Stomach (tissue), 9 donors: ENCODE measurements around the gene CFAP20DC. TPM values are rescaled to one million over a fixed set of nuclear protein-coding genes. Genes with fewer than 3 reads are reported as not detected.

Source experiments
- DNase-seq, 2 donors: peaks; one replicate each; pipeline versions ENCODE4 v3.0.0 to v3.0.0-alpha.2; 2013 to 2019
- H3K27ac ChIP-seq, 5 donors: fragments of 200-600 bp in 4 of 5; sonication (generic) in 4 of 5; one replicate each; pipeline ENCODE4 v1.5.1; 2013 to 2019; ENCODE audit warnings: mild to moderate bottlenecking in 1 of 5, moderate library complexity in 1 of 5
- H3K27me3 ChIP-seq, 3 donors: fragments of 200-600 bp; sonication (generic); one replicate each; pipeline ENCODE4 v1.5.1; 2017 to 2019; ENCODE audit warnings: mixed run types in 1 of 3
- H3K36me3 ChIP-seq, 4 donors: fragments of 200-600 bp; sonication (generic); 1 replicate in 3 of 4; 2 replicates in 1 of 4; pipeline ENCODE4 v1.5.1; 2016 to 2019
- H3K4me1 ChIP-seq, 4 donors: fragments of 200-600 bp; sonication (generic); one replicate each; pipeline ENCODE4 v1.5.1; 2016 to 2019
- H3K4me3 ChIP-seq, 4 donors: fragments of 200-600 bp; sonication (generic) in 3 of 4; one replicate each; pipeline ENCODE4 v1.5.1; 2016 to 2019; ENCODE audit warnings: mild to moderate bottlenecking in 1 of 4
- H3K9me3 ChIP-seq, 4 donors: fragments of 200-600 bp; sonication (generic); one replicate each; pipeline ENCODE4 v1.5.1; 2016 to 2019
- EP300 ChIP-seq: sonication (generic); formaldehyde crosslinking; IDR thresholded peaks from one replicate; pipeline ENCODE4 v1.6.1; 2017; ENCODE audit warnings: antibody characterized with exemption
- POLR2A ChIP-seq, 4 donors: fragments of 450-650 bp; IDR thresholded peaks; one replicate each; pipeline ENCODE4 v1.6.1; 2016; ENCODE audit warnings: antibody characterized with exemption in 4 of 4, control low read depth in 2 of 4, mild to moderate bottlenecking in 1 of 4, moderate library complexity in 1 of 4
- POLR2AphosphoS5 ChIP-seq, 3 donors: sonication (generic); formaldehyde crosslinking; IDR thresholded peaks; one replicate each; pipeline ENCODE4 v1.6.1; 2016; ENCODE audit warnings: antibody characterized with exemption in 3 of 3
- WGBS, 5 donors: extraction: QIAGEN DNeasy Blood & Tissue Kit in 3 of 5; methylation state at CpG; one replicate each; pipeline versions ENCODE4 v1.1.5 to v1.1.7; 2013 to 2018; 5-methylcytosine and 5-hydroxymethylcytosine counted together
- intact Hi-C: fragments of 100-400 bp; cut with DNase I; formaldehyde crosslinking; loops from one replicate; pipeline ENCODE4 v1.15.1; 2023; ENCODE audit warnings: low total_unique reads
- polyA plus RNA-seq, 3 donors: library from polyadenylated mRNA; stranded (reverse); fragments of 200-250 nt; gene quantifications; one replicate each; pipeline ENCODE4 v1.2.3, GENCODE V29; 2013
- total RNA-seq, 5 donors: library from RNA; depleted of rRNA; stranded (reverse); fragments of >200 nt; gene quantifications; one replicate each; pipeline versions ENCODE4 v1.1.0 to v1.2.3, GENCODE V29; 2014 to 2016
- TF ChIP-seq, protein P1 (sequence below), 7 experiments: fragments of 450-650 bp in 4 of 7; fragments of 200-600 bp in 3 of 7; sonication (generic) in 3 of 7; IDR thresholded peaks; one replicate each; pipeline ENCODE4 v1.5.1; 2016 to 2019; ENCODE audit warnings: antibody characterized with exemption in 7 of 7, control low read depth in 2 of 7, mild to moderate bottlenecking in 1 of 7
- donor health status: healthy with polysubstance abuse.
- donor health status: Bipolar disorder and iron deficiency.
- donor health status: healthy.

Gene CFAP20DC
- total and polyA plus RNA-seq, 8 donors = 0.81 to 2.0 (median 1.00) TPM; not detected in 4

- Histone ChIP-seq H3K4me3 (no peak overlapping the region), H3K9me3 (no peaks in the 10 kb centered on the region), H3K27ac (no peak overlapping the region), H3K4me1 (peaks cover 0 to 12% (median 0%) of the 10 kb centered on the region in 4 donors), H3K27me3 (no peaks in the 10 kb centered on the region), H3K36me3 (no peaks in the 10 kb centered on the region)
- TF ChIP-seq EP300 = no peak
- TF ChIP-seq, protein P1, sequence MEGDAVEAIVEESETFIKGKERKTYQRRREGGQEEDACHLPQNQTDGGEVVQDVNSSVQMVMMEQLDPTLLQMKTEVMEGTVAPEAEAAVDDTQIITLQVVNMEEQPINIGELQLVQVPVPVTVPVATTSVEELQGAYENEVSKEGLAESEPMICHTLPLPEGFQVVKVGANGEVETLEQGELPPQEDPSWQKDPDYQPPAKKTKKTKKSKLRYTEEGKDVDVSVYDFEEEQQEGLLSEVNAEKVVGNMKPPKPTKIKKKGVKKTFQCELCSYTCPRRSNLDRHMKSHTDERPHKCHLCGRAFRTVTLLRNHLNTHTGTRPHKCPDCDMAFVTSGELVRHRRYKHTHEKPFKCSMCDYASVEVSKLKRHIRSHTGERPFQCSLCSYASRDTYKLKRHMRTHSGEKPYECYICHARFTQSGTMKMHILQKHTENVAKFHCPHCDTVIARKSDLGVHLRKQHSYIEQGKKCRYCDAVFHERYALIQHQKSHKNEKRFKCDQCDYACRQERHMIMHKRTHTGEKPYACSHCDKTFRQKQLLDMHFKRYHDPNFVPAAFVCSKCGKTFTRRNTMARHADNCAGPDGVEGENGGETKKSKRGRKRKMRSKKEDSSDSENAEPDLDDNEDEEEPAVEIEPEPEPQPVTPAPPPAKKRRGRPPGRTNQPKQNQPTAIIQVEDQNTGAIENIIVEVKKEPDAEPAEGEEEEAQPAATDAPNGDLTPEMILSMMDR (IDR thresholded peaks at IDR 0.05) = no peak
- TF ChIP-seq POLR2AphosphoS5 (IDR thresholded peaks at IDR 0.05) = no peak
- no peak for TF ChIP-seq POLR2A (IDR thresholded peaks at IDR 0.05)
- intact Hi-C loops = no loop called here
- no peak for DNase-seq
- 57 to 71% (median 69%) methylated on average over 2 of the region's 2 CpGs for WGBS, 5 donors
Measured at GRCh38 chr3:58804914-58805313, 244.9 kb downstream of the CFAP20DC start.

DNA sequence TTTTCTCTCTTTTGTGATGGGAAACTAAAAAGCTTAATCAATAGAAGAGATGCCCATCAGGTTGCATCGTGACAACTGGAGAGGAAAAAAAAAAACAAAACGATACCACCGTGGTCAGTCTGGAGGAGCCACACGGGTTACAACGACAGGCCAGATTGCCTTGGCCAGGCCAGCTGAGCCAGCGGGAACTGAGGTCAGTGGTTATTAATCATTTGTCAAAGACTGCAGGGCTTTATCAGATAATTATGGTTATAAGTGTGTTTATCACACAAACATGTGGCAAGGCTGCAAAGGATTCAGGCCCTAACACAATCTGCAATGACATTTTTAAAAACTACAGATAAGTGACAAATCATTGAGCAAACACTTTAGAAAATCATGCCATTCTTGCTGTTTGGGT is 248.3 kb downstream of the CFAP20DC start:
- 19 to 36% (median 30%) methylated on average over 6 of the region's 6 CpGs for WGBS, 5 donors
- H3K4me1 ChIP-seq = peaks cover 0 to 12% (median 0%) of the 10 kb centered on the region in 4 donors
- no peaks in the 10 kb centered on the region for H3K36me3 ChIP-seq
- no peak overlapping the region for H3K4me3 ChIP-seq
- TF ChIP-seq, protein P1 (IDR thresholded peaks at IDR 0.05) = no peak
- no peak for TF ChIP-seq EP300
- no peak for TF ChIP-seq POLR2AphosphoS5 (IDR thresholded peaks at IDR 0.05)
- no peak for TF ChIP-seq POLR2A (IDR thresholded peaks at IDR 0.05)
- H3K27ac ChIP-seq = no peak overlapping the region
- peak in 1 of 2 donors; percentile 26 for DNase-seq
- intact Hi-C loops = no loop called here
- H3K27me3 ChIP-seq = no peaks in the 10 kb centered on the region
- H3K9me3 ChIP-seq = no peaks in the 10 kb centered on the region

DNA sequence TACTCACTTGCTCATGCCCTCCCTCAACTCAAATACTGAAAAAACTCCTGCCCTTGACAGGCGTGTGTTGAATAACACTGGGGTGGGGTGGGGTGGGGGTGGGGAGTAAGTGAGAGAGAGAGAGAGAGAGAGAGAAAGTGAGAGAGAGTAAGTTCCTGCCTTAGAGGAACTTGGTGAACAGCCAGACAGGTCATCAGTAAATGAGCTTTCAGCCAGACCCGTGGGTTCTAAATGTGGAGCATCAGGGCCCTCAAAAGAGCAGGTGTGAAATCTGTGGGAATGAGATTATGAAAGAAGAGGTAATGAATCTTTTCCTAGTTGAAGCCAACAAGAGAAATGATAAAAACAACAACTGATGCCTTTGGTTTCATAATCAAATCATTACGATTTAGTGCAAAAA is 248.9 kb downstream of the CFAP20DC start:
- Histone ChIP-seq H3K27ac (no peak overlapping the region), H3K9me3 (no peaks in the 10 kb centered on the region), H3K4me3 (no peak overlapping the region), H3K4me1 (peaks cover 0 to 12% (median 0%) of the 10 kb centered on the region in 4 donors), H3K27me3 (no peaks in the 10 kb centered on the region), H3K36me3 (no peaks in the 10 kb centered on the region)
- WGBS, 5 donors = 26 to 36% (median 34%) methylated on average over 3 of the region's 3 CpGs
- TF ChIP-seq, protein P1 (IDR thresholded peaks at IDR 0.05) = no peak
- no peak for TF ChIP-seq POLR2A (IDR thresholded peaks at IDR 0.05)
- TF ChIP-seq EP300 = no peak
- no peak for TF ChIP-seq POLR2AphosphoS5 (IDR thresholded peaks at IDR 0.05)
- peak in 1 of 2 donors; percentile 19 for DNase-seq
- intact Hi-C loops = no loop called here

DNA sequence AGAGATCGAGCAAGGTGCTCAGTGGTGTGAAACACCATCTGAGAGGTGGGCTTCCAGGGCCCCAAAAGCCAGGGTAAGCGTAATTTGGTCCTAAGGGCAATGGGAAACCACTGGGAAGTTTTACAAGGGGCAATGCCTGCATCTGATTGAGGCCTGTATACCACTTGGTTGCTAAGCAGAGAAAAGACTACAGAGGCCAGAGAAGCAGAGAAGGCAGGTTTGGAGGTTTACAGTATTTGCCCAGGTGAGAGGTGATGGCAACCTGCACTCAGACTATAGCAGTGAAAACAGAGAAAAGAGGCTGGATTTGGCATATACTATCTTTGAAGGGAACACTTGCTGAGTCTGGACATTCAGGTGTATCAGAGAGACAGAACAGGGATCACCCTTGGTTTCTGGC is 249.8 kb downstream of the CFAP20DC start:
- Histone ChIP-seq H3K4me1 (peaks cover 0 to 12% (median 0%) of the 10 kb centered on the region in 4 donors), H3K36me3 (no peaks in the 10 kb centered on the region), H3K4me3 (no peak overlapping the region), H3K27me3 (no peaks in the 10 kb centered on the region), H3K9me3 (no peaks in the 10 kb centered on the region), H3K27ac (no peak overlapping the region)
- DNase-seq = no peak
- intact Hi-C loops = no loop called here
- no peak for TF ChIP-seq EP300
- TF ChIP-seq, protein P1 (IDR thresholded peaks at IDR 0.05) = no peak
- TF ChIP-seq POLR2A (IDR thresholded peaks at IDR 0.05) = no peak
- TF ChIP-seq POLR2AphosphoS5 (IDR thresholded peaks at IDR 0.05) = no peak
- WGBS, 5 donors = 85 to 97% (median 95%) methylated on average over 2 of the region's 2 CpGs
